HG03571 (cell line): ENCODE results near the gene CATSPER1.
A peak's percentile ranks its signal among the peaks of the same experiment; 100 is the strongest.

Experiments
- ATAC-seq: cut with Tn5 transposase; IDR thresholded peaks from one replicate; pipeline ENCODE4 v1.9.1; 2021; ENCODE audit not compliant: unreplicated experiment

CATSPER1 gene

GRCh38 chr11:66003291-66003690 is 23.0 kb downstream of the CATSPER1 start:
- ATAC-seq: no peak

- peak; percentile 39 for ATAC-seq
Measured at GRCh38 chr11:66002648-66003225, 23.5 kb downstream of the CATSPER1 start.

- peak; percentile 60 for ATAC-seq
Measured at GRCh38 chr11:66001942-66002647, 24.2 kb downstream of the CATSPER1 start, which contains the start of the genes BANF1 and EIF1AD. BANF1 (plus strand) TSS chr11:66002503; CDS start chr11:66003251, 748 bp downstream. EIF1AD (minus strand) TSS chr11:66002157; CDS start chr11:66000389, 1,768 bp downstream.

GRCh38 chr11:65997286-65997685 is 29.0 kb downstream of the CATSPER1 start:
- no peak for ATAC-seq

- ATAC-seq: no peak
Measured at GRCh38 chr11:65992056-65992455, 34.2 kb downstream of the CATSPER1 start.

GRCh38 chr11:65988791-65989592 is 37.3 kb downstream of the CATSPER1 start:
- ATAC-seq: peak; percentile 88

GRCh38 chr11:65987336-65987735 is 38.9 kb downstream of the CATSPER1 start:
- ATAC-seq: no peak

- no peak for ATAC-seq
Measured at GRCh38 chr11:65983589-65983987, 42.7 kb downstream of the CATSPER1 start.

- ATAC-seq: no peak
Measured at GRCh38 chr11:65982824-65983588, 43.3 kb downstream of the CATSPER1 start.

- ATAC-seq: no peak
Measured at GRCh38 chr11:65981972-65982823, 44.1 kb downstream of the CATSPER1 start.

- no peak for ATAC-seq
Measured at GRCh38 chr11:65981101-65981740, 45.1 kb downstream of the CATSPER1 start.

GRCh38 chr11:65979261-65979759 is 47.0 kb downstream of the CATSPER1 start:
- ATAC-seq: no peak

GRCh38 chr11:65978391-65979238 is 47.7 kb downstream of the CATSPER1 start:
- no peak for ATAC-seq

- no peak for ATAC-seq
Measured at GRCh38 chr11:65977621-65978390, 48.5 kb downstream of the CATSPER1 start.

GRCh38 chr11:65976216-65977176 is 49.8 kb downstream of the CATSPER1 start:
- no peak for ATAC-seq

- no peak for ATAC-seq
Measured at GRCh38 chr11:65975771-65976170, 50.5 kb downstream of the CATSPER1 start.
